Keratinocyte (primary cell): ENCODE results near the gene NHLH2.

Source experiments
- CTCF ChIP-seq, 3 experiments: IDR thresholded peaks in 1 of 3; conservative IDR thresholded peaks in 1 of 3; optimal IDR thresholded peaks in 1 of 3; 2 replicates in 2 of 3; 3 replicates in 1 of 3; pipeline versions ENCODE3 to v1.5.1; 2011; ENCODE audit warnings: low read length in 3 of 3, mild to moderate bottlenecking in 3 of 3, moderate library complexity in 2 of 3, control low read depth in 1 of 3, inconsistent platforms in 1 of 3; ENCODE audit not compliant: insufficient read depth in 2 of 3; ENCODE audit errors: extremely low read depth in 1 of 3
- EZH2 ChIP-seq: IDR thresholded peaks from one replicate; pipeline ENCODE4 v1.6.1; 2012; ENCODE audit warnings: inconsistent platforms, mild to moderate bottlenecking, low read length, moderate library complexity

- no peak for TF ChIP-seq EZH2
- TF ChIP-seq CTCF (optimal IDR thresholded peaks at IDR 0.05 in 1 of 3, IDR thresholded peaks at IDR 0.05 in 1 of 3, conservative IDR thresholded peaks at IDR 0.05 in 1 of 3; ENCODE audit: extremely low read depth in 1 of 3, insufficient read depth in 2 of 3, low read length in 3 of 3) = no peak
Observed at GRCh38 chr1:115805597-115805996, 35.3 kb downstream of the NHLH2 start.
